GM19023 (cell line): ENCODE results near the gene RNF148.

Experiments
- ATAC-seq: cut with Tn5 transposase; IDR thresholded peaks from one replicate; pipeline ENCODE4 v1.9.1; 2021; ENCODE audit warnings: mild to moderate bottlenecking, moderate library complexity; ENCODE audit not compliant: unreplicated experiment

The RNF148 gene

GRCh38 chr7:122702872-122703510, at the start of gene RNF148:
TSS of gene RNF148 (minus strand) at chr7:122702922. CDS start at chr7:122702750, 172 bp downstream.
- ATAC-seq: no peak

DNA sequence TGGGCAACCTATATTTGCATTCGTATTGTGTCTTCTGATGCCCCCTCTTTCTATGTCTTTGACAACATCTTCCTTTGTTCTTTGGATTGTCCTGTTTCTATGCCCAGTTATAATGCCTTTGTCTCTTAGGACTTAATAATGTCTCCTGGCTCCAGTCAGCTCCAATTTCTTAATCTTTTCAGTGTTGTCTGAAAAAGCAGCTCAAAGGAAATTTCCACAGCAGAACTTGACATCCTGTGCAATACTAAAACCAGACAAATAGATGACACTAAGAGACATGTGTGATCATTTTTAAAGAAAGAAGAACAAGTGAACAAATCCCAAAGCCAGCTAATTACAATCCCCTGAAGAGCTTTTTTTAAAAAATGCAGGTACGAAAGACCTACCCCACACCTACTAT, 47.7 kb upstream of the RNF148 start:
- ATAC-seq: no peak

GRCh38 chr7:122748195-122748594, 45.5 kb upstream of the RNF148 start:
- no peak for ATAC-seq

GRCh38 chr7:122746948-122747347, 44.2 kb upstream of the RNF148 start:
- no peak for ATAC-seq

- ATAC-seq: no peak
Measured at GRCh38 chr7:122743211-122743610, 40.5 kb upstream of the RNF148 start.

DNA sequence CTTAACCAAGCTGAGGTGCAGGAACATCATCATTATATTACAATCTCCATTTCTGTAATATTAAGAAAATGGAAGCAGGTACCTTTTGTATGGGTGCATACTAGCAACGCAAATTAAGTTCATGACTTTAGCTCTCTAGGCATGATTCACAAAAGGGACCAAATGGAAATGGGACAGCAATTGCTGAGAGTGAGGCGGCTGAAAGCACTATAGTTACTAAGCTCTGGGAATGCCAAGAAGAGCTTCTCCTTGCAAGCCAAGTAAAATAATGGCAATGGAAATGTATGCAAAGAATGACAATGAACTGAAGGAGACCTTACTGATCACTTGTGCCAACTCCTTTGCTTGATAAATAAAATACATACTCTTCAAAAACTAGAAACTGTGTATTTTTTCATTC, 36.2 kb upstream of the RNF148 start:
- ATAC-seq: no peak

DNA sequence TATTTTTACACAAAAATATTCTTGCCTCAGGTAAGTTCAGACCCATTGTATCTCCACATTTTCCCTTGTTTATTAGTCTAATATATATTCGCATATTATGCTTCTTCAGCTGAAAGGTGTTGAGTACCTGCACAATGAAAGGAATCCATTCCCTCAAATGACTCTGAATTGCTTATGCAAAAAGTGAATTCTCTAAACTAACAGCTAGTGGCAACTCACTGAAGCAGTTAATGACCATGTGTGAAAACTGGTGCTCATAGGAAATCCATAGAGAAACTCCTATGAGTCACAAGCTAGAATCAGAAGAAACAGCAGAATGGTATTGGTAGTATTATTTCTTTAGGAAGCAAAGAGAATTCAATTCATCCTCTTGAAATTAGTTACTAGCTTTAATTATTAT, 33.5 kb upstream of the RNF148 start:
- ATAC-seq: no peak

GRCh38 chr7:122727759-122728158, 25.0 kb upstream of the RNF148 start:
- ATAC-seq: no peak

DNA sequence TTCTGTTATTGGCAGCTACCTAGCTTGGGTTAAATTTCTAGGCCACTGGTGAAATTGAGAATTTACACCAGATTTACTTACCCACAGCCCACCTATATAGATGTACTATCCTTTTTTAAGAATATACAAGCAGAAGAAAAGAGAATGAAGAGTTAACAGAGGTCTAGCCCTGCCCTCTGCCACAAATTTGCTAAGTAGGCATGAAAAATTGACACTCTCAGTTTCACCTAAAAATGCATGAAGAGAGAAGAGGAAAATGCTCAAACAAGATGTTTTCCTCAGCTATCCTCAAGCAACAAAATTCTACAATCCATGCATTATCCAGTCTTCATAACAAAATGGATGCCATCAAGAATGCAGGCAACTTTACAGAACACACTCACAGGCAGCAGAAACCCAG, 24.6 kb upstream of the RNF148 start:
- no peak for ATAC-seq

- no peak for ATAC-seq
Measured at GRCh38 chr7:122726881-122727280, 24.2 kb upstream of the RNF148 start.

GRCh38 chr7:122724366-122724765, 21.6 kb upstream of the RNF148 start:
- ATAC-seq: no peak

- no peak for ATAC-seq
Measured at GRCh38 chr7:122719010-122719578, 16.4 kb upstream of the RNF148 start.

- no peak for ATAC-seq
Measured at GRCh38 chr7:122717356-122718089, 14.8 kb upstream of the RNF148 start.

DNA sequence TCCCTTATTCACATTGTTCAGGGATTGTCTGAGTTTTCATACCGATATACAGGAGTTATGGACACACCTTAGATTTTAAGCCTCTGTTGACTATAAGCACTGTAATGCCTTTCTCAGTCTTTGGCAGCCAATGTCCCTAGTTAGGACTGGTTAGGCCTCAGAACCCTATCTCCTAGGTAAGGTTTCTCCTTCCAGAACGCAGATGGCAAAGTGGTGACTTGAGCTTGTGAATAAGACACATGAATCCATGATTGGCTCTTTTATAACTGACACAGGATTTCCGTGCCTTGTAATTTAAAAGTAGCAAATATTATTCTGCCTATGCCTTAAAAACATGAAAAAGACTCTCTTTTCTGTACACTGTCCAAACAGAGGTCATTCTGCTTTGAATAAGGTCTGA, 12.5 kb upstream of the RNF148 start:
- no peak for ATAC-seq

GRCh38 chr7:122710916-122711315, 8.2 kb upstream of the RNF148 start:
- no peak for ATAC-seq

DNA sequence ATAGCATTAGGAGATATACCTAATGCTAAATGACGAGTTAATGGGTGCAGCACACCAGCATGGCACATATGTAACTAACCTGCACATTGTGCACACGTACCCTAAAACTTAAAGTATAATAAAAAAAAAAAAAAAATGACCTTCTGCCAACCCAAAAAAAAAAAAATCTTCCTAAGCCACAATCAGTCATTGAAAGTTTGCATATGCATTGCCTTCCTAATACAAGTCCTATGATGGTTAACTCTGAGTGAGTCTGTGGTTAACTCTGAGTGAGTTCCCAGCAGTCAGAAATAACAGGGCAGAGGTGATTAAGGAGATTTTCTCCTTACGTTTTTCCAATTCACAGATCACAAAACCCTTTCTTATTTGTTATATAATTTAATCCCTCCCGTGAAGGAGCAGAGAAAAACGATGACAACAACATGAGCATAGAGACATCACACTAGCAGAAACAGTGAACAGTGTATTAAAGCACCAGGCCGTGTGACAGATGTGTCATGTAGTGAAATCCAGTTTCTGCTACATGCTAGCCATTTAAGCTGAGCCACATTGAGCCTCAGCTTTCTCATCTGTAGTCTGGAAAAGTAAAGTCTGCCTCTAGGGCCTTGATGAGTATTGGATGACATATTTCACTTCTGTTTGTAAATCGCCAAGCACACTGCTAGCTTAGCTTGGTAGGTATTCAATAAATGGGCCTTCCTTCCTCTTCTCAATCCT, 7.4 kb upstream of the RNF148 start:
- no peak for ATAC-seq

DNA sequence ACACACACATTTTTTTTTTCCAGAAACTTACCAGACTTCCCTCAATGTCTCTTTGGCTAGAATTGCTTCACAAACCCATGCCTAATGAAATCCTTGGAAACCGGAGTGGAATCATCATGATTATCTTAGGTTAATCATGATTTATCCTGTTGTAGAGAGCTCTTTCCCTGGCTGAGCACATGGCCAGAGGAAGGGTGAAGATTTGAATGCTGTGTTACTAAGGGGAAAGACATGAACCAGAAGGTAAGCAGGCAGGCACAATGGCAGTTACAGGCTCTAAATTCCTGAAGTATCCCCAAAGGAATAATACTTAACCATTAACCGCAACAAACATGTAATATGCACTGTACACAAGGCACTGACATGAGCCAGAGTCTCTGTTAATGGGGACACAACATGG, 4.1 kb upstream of the RNF148 start:
- no peak for ATAC-seq

GRCh38 chr7:122699017-122699416, 3.7 kb downstream of the RNF148 start, which contains the start of gene RNF133:
TSS of gene RNF133 (minus strand) at chr7:122699117. CDS start at chr7:122698918, 199 bp downstream.
- no peak for ATAC-seq

DNA sequence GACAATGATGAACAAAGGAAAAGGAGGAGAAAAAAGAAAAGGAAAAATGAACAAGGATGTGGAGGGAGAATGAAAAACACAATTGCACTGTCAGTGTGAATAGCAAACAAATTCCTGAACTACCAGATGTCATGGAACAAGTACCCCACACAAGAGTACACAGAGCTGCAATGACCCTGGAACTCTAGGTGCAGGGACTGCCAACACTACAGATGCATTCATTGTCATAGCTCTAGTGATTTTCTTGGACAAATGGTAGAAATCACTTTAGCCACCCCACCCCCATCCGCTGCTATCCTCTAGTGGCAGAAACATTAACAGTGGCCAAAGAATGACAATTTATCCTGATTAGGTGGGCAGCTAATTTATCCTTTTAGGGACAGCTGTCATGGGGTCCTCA, 6.9 kb downstream of the RNF148 start:
- ATAC-seq: no peak

GRCh38 chr7:122694697-122695096, 8.0 kb downstream of the RNF148 start:
- ATAC-seq: no peak

- ATAC-seq: no peak
Measured at GRCh38 chr7:122692769-122693309, 9.9 kb downstream of the RNF148 start.
